Activated T-cell treated with anti-CD3 and anti-CD28 coated beads, Interleukin-2, amount 50 U/mL, for 1 hour (primary cell): ENCODE results near the gene LRGUK.
"Not testable (repeated sequence)": the region's sequence is repeated elsewhere in the genome, so short reads cannot be mapped to it uniquely, and the experiment has no call there.

ENCODE experiments used
- DNase-seq: peaks from one replicate; pipeline ENCODE4 v3.0.0-alpha.2; 2020

Gene LRGUK, protein sequence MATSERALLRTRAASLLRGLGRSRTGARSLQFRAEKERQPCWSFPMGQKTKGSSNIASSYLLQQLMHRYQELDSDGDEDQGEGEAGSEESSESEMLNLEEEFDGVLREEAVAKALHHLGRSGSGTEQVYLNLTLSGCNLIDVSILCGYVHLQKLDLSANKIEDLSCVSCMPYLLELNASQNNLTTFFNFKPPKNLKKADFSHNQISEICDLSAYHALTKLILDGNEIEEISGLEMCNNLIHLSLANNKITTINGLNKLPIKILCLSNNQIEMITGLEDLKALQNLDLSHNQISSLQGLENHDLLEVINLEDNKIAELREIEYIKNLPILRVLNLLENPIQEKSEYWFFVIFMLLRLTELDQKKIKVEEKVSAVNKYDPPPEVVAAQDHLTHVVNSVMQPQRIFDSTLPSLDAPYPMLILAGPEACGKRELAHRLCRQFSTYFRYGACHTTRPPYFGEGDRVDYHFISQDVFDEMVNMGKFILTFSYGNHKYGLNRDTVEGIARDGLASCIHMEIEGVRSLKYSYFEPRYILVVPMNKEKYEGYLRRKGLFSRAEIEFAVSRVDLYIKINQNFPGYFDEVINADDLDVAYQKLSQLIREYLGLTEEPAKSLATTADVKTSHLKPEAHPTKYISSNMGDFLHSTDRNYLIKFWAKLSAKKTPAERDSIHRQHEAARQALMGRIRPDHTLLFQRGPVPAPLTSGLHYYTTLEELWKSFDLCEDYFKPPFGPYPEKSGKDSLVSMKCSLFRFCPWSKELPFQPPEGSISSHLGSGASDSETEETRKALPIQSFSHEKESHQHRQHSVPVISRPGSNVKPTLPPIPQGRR

DNA sequence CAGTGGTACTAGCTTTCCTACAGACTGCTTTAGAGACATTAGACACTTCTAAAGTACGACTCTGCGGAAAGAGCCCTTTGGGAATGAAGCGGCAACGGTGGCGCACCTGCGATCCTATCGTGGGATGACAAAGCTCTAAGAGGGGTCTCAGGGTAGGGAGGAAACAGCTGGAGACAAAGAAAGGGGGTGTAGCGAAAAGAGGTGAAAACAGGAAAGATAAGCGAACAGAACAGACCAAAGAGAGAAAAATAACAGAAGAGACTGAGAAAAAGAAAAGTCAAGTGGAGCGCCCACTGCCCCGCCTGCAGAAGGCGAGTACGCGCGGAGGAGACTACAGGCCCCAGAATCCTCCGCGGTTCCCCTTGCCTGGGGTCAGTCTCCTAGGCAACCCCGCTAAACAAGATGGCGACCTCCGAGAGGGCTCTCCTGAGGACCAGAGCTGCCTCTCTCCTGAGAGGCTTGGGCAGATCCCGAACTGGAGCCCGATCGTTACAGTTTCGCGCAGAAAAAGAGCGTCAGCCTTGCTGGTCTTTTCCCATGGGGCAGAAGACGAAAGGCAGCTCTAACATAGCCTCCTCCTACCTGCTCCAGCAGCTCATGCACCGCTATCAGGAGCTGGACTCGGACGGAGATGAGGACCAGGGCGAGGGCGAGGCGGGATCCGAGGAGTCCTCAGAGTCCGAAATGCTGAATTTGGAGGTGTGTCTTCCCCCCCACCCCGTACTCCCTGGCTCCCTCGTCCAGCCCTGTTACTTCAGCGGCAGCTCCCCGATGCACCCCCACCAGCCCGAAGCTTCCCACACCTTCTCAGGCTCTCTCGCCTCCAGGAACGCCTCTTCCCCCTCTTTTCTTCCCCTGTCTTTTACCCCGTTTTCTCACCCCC, at the start of gene LRGUK:
LRGUK (plus strand) TSS at position 375 of the 883 bp plus-strand sequence; CDS start at position 403, 28 bp downstream.
- peak; percentile 73 for DNase-seq

DNA sequence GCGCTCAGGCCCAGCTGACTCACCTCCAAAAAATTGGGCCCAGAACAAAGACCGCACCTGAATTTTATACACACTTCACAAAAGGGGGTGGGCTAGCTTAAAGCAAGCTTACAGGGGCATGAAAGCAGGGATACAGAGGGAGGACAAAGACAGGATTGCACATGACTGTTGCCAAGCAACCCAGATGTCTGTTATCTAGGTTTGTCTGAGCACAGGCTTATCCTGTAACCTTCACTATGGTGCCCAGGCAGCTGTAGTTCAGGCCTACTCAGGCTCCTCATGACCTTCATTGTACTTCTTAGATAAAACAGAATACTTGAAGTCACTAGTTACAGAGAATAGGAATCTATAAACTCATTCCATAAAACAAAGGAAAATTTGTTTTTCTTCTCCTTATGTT, 49.6 kb upstream of the LRGUK start:
- DNase-seq: not testable (repeated sequence)

DNA sequence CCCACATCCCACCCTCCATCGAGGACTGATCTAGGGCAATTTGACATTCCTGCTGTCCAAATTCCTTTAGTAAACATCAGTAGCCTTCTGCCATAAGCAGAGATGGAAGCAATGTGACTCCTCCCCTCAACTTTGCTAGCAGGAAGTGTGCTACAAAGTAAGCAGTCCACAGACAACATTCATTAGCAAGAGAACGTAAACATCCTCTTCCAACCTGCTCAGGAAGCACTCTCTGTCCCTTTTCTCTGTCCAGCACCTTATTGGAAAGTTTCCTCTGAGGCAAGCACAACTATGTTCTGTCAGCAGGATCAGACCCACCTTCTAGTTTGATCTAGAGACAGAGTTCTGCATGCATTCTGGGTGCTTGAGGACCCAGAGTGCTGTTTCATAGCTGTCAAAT, 48.1 kb upstream of the LRGUK start:
- no peak for DNase-seq

DNA sequence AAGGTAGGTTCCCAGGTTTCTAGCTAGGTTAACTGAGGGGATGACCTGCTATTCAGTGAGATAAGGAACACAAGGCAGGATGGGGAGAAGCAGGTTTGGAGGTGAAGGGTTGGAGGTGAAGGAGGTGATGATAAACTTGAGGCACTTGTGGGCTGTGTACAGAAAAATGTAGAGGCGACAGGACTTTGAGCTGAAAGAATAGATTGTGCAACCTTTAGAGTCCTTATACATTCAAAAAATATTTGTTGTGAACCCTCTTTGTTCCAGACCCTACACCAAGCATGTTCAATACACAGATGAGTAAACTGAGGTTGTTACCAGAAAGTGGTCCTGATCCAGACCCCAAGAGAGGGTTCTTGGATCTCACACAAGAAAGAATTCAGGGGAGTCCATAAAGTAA, 45.4 kb upstream of the LRGUK start:
- no peak for DNase-seq

DNA sequence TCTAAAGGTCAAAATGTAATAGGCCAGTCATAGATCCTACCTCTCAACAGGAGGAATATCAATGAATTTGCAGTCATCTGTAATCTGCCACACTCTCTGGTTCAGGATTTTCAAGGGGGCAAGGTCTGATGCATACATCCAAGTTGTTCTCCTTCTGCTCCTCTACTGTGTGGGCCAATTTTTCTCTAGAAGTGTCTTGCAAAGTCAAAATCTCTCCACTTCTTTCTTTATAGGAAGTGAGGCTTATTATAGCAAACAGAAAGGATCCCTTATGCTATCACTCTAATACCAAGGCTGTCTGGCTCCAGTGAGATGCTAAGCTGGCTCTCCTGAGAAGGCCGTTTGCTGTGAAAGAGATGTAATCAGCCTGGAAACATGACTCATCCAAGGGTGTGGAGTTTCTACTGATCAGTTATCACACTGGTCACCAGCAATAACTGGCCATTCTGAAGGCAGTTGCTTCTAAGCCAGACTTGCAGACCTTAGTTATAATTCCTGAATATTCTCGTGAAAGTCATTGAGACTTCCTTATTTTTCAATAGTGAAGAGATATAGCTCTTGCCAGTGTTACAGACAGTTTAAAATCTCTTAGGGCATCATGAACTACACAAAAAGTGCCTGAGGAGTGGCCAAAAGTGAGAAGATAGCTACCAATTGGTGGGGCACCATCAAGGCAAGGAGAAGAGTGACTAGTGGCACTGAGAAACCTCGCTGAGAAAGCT, 43.2 kb upstream of the LRGUK start:
- no peak for DNase-seq

- DNase-seq: no peak
Observed at GRCh38 chr7:134084488-134085144, 42.5 kb upstream of the LRGUK start.

DNA sequence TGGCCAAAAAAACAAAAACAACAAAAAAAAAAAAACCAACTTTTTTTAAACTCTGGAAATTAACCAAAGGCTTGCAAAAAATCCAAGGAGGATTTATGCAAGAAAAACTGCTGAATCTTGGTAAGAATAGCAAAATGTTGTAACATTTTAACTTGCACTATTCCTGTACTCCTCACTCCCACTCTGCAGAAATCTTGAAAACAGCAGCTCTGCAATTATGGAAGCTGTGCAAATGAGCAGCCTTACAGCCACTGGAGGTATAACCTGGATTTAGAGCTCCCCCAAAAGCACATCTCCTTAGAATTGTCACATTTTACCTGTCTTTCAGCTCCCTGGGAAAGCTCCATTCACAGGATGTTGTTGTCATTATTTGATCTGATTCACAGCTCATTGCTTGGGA, 41.8 kb upstream of the LRGUK start:
- DNase-seq: no peak

DNA sequence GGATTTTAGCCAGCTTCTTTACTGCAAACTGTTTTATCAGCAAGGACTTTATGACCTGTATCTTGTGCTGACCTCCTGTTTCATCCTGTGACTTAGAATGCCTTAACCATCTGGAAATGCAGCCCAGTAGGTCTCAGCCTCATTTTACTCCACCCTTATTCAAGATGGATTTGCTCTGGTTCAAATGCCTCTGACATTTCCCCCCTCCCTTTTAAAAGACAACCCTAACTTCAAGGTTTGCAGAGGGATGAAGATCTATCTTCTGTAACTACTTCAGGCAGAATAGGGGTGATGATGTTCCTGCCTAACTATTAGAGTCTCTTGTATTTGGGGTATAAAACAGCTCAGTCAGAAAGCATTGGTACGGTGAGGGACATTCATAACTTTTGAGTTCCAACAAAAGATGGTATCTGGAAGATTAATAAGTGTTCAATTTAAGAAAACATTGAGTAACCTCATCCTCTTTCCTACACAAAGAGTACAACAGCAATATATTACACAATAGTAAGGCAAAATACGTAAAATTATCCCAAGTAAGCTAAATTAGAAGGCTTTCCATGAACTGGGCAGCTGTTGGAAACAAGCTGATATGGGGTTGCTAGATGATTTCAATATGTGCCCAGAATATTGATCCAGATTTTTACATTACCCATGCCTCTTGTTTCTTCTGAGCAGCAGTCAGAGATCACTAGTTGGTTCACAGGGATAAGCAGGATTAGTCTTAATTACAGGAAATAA, 40.0 kb upstream of the LRGUK start:
- no peak for DNase-seq

- DNase-seq: no peak
Observed at GRCh38 chr7:134088199-134088598, 38.9 kb upstream of the LRGUK start.

DNA sequence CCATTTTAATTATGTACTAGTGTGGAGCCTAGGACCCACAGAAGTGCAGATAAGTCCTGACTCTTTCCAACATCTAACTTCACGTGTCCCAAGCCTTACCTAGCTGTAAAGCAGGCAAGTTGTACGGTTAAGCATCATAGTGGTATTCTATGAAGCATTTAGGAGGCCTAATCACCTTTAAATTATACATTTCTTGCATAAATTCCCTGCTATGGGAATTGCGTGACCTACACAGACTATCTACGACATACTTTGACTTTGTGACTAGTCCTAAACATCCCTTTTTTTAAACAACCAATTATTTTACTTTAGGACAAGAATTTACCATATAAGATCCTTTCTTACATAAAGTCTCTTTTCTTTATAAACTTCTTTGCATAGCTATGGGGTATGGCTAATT, 37.7 kb upstream of the LRGUK start:
- DNase-seq: no peak

DNA sequence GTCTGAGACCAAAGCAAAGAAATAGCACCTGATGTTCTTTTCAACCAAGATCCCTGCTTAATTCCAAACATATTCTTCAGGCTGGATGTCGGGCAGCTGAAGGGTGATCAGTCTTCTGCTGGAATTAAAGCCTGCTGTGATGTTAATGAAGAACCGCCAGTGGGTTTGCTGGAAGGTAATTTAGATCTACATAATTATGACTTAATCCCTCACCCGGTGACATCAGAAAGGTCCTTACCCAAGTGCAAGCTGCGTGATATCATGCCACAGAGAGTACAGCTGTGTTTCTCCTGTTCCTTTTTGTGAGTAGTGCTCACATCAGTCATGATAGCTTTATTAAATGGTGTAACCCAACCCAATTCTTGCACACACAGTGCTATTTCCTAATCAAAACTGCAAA, 29.1 kb upstream of the LRGUK start:
- no peak for DNase-seq

GRCh38 chr7:134101716-134102115, 25.4 kb upstream of the LRGUK start:
- DNase-seq: no peak

DNA sequence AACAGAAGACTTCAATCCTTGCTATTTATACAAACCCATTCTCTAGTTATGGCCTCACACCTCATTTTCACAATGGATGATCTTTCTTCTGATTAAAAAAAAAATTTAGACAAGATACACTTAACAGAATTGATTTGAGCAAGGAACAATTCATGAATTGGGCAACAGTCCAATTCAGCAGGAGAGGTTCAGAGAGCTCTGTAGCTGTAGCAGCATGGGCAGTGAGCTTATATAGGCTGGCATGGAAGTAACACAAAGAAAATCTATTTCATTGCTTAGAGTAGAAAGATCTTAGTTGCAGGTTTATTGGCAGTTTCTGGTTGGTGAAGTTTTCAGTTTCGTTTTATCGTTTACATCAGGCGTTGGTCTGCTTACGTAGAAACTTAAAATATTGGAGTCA, 23.0 kb upstream of the LRGUK start:
- no peak for DNase-seq

GRCh38 chr7:134105841-134106240, 21.3 kb upstream of the LRGUK start:
- no peak for DNase-seq

DNA sequence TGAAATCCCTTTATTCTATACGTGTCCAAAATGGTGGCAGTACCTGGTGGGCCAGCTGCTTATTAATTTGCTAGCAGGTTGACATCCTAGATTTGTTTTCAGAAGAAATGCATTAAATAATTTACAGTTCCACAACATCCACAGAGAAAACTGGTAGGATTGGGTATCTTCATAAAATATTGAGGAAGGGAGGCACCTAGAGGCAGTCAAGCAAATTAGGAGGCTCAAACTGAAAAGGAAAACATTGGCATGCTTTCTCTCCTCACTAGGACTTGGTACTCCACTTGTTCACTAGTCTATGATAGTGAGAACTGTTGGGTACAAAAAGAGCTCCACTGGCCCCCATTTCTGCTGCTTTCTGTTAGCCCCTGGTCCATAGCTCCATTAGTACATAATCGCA, 18.3 kb upstream of the LRGUK start:
- DNase-seq: no peak

DNA sequence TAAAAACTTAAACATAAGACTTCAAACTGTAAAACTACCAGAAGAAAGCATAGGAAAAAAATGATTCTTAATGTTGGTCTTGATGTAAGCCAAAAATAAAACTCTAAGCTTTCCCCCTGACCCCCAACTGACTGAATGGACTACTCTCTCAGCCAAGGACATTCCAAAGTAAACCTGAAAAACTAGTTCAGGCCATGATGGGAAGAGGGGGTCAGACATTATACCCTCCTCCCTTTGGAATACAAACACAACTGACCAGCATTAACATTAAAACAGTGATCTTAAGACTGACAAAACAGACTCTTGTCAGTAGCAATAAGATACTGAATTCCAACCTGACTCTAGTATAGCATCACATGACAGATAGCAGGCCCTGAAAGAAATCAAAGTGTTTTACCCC, 13.5 kb upstream of the LRGUK start:
- DNase-seq: no peak

GRCh38 chr7:134114992-134115391, 12.1 kb upstream of the LRGUK start:
- DNase-seq: no peak

GRCh38 chr7:134120405-134120804, 6.7 kb upstream of the LRGUK start:
- no peak for DNase-seq

DNA sequence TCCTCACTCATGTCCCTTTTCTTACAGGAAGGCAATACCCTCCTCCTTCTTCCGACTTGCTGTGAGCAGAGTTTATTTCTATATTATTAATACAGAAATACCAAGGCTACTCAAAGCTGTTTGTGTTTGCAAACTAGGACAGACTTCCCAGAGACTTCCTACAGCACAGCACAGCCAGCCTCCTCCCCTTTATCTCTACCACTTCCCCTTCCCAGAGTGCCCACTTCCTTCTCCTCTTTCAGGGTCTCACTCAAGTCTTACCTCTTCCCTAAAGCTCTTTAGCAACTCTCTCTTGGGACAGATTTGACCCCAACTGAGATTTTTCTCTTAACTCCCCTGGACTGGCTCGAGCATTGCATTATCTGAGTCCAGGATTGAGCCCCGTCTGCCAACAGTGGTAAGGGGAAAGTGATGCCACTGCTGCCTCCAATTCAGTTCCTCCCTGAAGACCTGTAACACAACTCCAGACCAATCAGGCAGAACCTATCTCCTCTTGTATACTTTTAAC, 5.5 kb upstream of the LRGUK start:
- no peak for DNase-seq

GRCh38 chr7:134122980-134123379, 4.2 kb upstream of the LRGUK start:
- no peak for DNase-seq

DNA sequence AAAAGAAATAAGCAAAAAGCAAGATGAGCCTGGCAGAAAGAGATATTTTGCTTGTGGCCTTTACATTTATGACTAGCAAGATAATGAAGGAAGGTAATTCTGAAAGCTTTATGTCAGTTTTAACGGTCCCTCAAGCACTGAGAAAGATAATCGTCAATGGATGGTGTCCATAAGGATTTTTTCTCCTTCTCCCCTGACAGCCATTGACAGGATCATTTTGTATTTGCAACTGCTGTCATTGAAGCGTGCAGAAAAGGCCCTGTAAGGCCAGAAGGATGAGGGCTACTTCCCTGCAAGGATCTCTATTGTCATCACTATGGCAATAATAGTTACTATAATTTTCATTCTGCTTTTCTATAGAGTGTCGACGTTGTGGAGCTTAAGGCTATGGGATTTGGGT, 994 bp upstream of the LRGUK start:
- no peak for DNase-seq
